Activated T-cell treated with anti-CD3 and anti-CD28 coated beads for 48 hours (primary cell): ENCODE results near the gene SLC23A2.
"Not testable (repeated sequence)": the region's sequence is repeated elsewhere in the genome, so short reads cannot be mapped to it uniquely, and the experiment has no call there.

ENCODE experiments used
- DNase-seq: peaks from one replicate; pipeline ENCODE4 v3.0.0-alpha.2; 2020; ENCODE audit warnings: low read depth

SLC23A2 gene

DNA sequence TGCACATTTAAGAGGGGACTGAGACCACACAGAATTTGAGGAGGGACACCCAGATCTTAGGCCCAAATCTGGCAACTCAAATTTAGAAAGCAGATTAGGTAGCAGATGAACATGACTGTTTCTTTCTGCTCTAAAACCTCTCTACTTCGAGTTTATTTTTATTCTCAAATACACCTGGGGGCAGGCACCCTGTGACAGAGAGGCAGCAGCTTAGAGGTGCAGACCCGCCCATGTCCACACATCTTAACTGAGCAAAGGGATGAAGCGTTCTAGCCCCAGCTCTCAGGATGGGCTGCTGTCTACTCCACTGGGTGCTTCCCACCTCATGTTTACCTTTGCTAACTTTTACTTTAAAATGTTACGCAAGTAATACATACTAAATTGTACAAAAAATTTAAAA, 125.0 kb downstream of the SLC23A2 start:
- DNase-seq: no peak

DNA sequence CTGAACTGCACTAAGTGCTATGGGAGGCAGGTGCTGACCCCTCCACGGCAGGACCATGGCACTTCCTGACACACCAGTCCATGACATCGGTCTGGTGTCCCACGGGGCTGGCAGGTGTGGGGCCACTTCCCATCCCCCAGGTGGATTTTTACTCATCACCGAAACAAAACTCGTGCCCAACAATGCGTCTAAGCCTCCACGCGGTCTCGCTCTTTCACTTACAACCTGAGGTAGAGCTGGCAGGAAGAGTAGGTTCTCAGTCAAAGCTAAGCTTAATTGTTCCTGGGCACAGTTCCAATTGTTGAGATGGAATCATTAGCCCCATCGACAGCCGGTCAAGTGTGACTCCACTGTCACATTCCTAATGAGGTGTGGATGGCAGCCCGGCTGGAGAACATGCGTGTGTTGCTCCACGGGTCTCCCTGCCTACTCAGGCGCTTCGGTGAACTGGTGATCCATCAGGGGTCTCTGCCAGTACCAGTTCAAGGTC, 125.7 kb downstream of the SLC23A2 start:
- no peak for DNase-seq

DNA sequence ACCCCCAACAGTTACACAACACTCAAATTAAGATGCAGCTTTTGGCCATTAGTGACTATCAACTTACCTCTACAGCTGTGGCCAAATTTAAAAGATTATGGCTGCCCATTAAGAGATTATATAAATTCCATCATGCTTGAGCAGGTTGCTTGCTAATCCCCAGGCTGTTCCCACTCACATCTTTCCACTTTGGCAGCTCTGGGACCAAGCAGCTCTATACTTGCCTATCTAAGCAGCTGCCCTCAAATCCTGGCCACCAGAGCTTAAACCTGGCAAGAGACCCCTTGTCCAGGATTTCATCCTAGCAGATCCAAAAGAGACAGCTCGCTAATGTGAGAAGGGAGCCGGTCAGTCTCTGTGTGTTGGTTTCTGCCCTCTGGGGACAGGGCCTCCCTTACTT, 127.9 kb downstream of the SLC23A2 start:
- DNase-seq: no peak

DNA sequence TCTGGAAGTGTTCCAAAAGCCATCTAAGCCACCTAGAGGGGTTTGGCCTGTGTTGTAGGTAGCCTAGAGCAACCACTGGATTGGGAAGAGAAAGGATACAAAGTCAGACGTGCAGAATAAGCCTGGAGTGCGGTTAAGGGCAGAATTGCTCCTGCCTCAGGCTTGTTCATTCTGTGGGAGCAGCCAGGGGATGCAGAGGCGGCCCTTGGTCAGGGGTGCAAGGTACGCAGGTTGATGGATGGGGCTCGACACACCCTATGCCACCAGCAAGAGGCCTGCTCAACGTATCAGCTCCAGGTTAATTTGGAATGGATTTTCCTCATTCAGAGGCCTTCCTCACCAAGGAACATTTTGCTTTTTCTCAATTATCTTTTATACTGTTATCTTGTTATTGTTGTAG, 129.8 kb downstream of the SLC23A2 start:
- DNase-seq: no peak

DNA sequence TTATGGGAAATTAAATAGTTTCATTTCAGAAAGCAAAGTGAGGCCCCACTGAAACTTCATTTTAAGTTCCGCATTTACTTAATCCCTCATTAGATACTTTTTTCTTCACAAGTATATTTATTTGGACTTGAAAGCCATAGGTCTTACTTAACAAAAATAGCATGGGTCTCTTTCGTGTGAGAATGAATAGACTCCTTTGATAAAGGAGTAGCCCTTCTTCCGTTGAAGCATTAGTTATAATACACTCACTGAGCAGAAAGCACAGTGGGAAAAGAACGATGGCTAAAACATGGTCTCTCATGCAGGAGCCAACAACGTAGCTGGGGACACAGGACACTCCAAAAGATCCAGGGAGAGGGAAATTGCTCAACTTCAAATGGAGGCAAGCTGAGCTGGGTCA, 130.4 kb downstream of the SLC23A2 start:
- no peak for DNase-seq

DNA sequence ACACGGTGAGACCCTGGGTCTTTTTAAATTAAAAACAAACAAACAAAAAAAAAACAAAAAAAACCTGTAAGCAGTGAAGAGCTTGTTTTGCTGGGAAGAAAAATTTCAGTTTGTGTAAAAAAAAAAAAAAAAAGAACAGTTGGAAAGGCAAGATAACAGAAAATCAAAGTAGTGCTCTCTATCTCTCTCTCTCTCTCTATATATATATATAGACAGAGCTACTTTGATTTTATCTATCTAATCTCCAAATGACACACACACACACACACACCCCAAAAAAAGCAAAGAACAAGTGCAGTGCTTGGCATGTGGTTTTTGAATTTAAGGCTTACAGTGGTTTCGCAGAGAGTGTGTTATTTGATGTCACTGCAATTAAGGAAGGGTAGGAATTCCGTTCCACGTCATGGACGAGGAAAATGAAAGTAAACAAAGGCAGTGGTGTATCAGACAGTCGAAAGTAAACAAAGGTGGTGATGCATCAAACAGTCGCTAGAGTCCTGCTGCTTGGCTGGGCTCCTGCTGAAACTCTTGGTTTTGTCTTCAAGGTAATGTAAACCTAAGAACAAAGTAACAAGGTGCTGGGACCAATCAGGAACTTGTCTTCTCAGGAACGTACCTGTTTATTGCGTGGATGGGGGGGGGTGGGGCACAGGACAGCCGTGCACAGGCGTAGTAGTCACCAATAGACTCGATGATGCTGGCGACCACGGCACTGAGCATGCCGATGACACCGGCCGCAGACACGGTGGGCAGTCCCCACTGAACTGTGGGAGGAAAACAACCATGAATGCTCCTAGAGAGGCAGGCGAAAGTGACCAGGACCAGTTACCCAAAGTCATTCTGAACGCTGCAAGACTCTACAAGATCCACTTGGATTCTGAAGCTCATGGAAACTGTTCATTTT, 131.8 kb downstream of the SLC23A2 start:
- DNase-seq: no peak

DNA sequence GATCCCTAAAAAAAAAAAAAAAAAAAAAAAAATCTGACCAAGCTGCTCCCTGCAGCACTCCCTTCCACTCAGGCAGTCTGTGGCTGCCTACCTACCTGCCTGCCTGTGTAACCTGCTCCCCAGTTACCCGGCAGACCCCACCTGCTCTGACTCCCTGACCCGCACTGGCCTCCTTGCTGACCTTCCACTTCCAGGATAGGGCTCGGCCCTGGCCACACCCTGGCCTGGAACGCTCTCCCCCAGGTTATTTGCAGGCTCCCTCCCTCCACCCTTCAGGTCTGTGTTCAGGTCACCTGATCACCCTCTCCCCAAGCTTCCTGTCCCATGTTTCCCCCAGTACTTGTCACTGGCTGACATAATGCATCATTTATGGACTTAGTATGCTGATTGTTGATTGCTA, 134.3 kb downstream of the SLC23A2 start:
- DNase-seq: no peak

DNA sequence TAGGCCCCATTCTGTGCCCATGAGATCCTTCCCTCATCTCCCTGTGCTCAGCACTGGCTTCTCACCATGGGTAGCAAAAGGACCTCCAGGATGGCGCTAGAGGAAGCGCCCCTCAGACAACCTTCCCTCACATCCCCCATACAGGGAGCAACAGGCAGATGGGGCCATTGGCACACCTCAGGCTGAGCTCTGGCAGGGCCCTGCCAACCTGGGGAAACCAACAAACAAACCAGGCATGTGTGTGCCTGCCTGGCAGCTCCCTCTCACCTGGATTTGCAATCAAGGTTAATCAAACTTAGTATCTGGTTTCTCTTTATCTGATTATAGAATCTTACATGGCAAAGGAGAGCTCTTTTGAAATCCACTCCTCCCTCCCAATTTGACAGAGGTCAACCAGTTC, 134.9 kb downstream of the SLC23A2 start:
- DNase-seq: no peak

DNA sequence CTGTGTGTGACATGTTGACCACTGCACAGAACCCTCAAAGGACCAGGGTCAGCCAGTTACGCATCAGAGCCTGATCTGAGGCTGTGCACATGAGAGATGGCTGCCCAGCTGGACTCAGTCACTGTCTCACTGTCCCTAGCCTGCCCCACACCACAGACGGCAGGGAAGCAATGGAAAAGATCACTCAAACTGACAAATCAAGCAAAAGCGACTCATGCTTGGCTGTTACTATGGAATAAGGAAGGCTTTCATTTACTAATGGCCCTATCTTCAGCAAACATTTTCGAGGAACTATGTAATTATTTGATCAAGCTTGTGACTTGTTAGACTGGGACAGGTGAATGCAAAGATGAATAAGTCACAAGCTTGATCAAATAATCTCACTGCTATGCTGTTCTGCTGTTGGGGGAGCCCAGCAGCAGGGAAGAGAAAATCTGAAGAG, 137.0 kb downstream of the SLC23A2 start:
- DNase-seq: no peak

DNA sequence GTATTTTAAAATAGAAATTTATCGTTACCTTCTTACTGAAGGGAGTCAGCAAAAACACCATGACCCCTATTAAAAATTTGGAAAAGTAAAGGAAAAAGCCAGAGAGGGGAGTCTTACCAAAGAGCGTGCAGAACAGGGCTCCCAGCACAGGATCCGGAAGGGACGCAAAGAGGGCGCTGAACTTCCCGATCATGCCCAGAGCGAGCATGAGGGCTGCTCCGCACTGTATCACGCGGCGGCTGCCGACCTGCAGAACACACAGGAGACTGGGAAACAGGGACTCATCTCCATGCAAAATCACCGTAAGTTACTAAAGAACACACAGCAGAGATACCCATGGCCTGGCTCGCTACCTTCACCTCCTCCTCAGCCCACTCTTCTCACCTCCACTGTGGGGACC, 138.6 kb downstream of the SLC23A2 start:
- no peak for DNase-seq

DNA sequence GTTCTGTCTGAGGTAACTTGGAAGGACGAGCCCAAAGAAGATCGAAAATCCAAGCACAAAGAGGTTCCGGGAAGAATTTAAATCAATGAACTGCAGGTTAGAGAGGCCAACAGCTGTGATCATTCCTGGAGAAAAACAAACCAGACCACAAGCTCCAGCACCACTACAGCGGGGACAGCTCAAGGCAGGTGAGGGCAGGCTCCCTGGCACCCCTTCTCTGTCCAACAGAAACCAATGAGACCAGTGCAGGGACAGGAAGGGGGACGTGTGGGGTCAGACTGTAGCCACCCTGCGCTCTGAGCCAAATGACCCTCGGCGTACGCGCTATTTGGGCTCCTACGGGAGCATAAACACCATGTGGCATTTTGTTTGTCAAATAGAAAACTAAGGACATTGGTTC, 139.3 kb downstream of the SLC23A2 start:
- no peak for DNase-seq

DNA sequence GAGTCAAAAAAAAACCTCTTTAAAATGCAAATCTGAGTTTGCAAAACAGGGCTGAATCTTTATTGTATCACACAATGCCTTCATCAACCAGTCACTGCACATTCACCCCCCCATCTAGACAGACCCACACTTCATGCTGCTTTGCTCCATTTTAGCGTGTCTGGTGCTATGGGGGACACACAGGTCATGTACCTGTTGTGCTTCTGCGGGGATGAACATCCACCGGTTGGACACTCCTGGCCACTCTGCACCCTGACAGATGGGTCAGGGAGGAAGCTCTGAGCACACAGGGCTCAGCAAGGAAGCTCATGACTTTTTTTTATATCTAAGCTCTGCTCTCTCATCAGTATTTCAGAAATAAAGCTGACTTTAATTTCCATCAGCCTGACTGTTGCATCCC, 143.3 kb downstream of the SLC23A2 start:
- DNase-seq: no peak

DNA sequence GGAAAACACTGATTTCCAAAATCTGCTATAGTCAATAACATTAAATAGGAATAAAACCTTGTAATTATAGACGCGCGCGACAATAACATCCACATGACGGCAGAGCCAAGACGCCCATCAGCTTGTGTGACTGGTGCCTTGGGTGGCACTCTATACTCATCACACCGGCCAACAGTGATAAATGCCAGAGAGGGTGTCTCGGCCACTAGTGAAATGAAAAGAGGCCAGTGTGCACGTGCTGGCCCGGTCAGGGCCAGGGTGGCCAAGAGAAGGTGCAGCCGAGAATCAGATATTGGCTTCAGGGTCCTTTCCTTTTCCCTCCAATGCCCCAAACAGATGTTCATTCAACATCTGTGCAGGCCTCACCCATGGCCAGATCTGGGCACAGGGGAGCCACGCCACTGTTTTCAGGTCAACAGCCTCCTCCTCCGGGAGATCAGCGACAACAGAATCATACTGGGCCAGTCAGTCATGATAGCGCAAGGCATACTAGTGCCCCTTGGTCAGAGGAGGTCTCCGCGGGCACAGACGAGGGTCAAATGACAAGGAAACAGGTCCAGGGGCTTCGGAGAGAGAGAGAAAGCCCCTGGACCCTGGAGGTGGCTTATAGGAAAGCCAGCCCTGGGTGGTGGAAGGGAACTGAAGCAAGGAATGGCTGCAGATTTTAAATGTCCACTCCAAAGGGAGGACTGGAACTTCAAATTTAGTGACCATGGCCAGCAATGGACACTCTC, 145.1 kb downstream of the SLC23A2 start:
- DNase-seq: no peak

DNA sequence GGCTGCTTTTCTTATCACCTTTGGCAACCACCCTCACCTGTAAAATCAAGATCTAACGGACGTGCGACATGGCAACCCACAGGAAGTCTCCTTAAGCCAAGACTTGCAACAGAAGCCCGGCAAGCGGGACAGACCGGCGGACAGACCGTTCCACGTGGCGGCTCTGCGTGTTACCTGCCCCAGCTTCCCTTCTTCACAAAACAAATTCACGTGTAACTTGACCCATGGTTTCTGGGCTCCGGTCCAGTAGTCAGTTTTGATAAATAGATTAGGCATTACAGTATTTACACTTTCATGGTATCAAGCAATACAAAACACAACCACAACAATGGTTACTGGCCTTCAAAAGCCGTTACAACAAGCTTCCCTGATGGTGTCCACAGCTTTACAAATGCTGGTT, 145.8 kb downstream of the SLC23A2 start:
- no peak for DNase-seq

DNA sequence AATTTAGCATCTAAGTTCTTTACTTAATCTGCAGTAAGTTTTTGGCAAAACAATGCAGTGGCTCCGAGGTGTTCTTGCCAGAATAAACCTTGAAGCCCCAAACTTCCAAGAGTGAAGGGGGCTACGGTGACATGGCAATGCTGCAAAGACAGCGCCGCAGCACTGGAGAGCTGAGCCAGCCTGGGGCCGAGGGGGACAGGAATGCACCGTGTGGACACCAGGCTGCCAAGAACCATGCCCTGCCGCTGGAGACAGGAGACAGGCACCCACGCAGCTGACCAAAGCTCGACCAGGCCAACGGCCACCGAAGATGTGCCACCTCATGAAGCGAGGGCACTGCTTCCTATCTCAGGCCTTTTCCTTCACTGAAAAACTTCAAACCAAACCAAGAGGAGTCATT, 146.2 kb downstream of the SLC23A2 start:
- DNase-seq: no peak

DNA sequence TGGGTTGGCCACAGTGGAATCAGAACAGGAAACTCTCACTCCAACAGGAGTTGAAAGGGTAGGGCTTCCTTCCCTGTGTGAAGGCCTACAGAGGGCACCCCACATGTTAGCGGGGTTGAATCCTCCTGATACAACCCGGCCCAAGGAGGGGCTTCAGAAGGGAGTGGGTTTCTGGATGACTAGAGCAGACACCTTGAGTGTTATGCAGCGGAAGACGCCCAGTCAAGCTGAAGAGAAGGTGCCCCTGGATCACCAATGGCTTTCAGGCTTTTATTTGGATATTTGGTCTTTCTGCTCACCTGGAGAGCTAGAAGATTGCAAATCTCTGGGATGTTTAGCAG, 146.8 kb downstream of the SLC23A2 start:
- no peak for DNase-seq

DNA sequence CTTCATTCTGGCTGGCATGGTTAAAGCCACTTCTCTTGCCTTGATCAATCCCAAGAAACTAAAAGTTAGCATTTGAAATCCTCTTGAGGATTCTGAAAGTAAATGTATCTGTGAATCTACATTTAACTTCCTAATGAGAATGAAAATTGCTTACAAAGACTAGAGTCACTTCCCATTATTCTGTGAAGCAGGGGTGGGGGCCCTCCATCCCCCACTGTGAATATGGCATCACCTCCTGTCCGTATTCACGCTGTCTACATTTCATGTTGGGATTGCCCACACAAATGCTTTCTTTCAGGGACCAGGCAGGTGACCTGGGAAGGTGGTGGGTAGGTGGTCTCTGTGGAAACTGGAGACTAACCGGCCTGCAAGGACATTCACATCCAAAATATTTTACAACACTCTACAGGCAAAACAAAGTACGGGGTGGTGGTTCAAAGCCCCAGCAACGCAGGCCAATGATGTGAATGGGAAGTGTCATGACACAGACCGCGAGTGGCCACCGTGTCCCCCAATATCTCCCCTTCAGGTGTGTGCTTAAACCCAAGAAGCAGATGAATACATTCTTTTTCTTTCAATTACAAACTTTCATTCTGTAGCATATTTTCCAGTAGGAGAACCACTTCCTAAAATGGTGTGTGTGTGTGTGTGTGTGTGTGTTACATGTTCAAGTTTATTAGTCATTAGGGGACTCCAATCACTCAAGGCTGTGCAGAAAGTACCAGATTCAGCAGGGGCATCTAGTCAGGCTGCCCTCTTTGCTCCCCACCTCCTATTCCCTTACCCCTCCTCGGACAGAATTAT, 147.4 kb downstream of the SLC23A2 start:
- DNase-seq: no peak

DNA sequence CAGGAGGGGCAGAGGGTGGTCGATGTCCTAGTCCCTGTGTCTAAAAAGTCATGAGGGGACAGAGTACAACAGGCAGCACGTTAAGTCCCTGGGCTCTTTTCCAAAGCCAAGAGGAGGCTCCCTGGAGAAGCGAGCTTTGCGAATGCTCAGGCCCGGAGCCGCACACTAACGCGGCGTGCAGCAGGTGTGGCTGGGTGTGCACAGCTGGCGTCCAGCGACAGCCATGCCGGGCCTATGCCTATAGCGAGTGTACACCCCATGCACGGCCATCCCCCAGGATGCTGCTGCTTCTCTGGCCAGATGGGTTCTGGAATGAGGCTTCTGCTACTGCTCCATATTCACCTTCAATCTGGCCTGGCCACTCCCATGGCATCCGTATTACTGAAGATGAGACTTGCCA, 148.3 kb downstream of the SLC23A2 start:
- DNase-seq: no peak

DNA sequence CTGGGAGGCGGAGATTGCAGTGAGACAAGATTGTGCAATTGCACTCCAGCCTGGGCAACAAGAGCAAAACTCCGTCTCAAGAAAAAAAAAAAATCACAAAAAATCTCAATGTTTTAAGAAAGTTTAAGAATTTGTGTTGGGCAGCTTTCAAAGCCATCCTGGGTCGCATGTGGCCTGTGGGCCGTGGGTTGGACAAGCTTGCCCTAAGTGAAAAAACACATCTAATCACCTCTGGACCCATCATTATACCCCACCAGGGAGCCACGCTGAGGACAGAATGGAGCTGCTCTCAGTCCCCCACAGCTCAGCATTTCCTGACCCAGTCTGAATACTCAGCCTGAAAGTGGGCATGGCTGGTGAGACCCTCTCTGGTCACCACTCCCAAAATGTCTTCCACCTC, 150.3 kb downstream of the SLC23A2 start:
- no peak for DNase-seq

DNA sequence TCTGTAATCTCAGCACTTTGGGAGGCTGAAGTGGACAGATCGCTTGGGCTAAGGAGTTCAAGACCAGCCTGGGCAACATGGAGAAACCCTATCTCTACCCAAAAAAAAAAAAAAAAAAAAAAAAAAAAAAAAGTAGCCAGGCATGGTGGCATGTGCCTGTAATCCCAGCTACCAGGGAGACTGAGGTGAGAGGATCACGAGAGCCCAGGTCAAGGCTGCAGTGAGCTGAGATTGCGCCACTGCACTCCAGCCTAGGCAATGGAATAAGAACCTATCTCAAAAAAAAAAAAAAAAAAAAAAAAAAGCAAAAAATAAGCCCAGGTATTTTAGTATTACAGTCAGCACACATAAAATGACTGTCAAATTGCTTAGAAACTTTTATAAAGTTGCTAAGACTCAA, 152.5 kb downstream of the SLC23A2 start:
- DNase-seq: not testable (repeated sequence)

DNA sequence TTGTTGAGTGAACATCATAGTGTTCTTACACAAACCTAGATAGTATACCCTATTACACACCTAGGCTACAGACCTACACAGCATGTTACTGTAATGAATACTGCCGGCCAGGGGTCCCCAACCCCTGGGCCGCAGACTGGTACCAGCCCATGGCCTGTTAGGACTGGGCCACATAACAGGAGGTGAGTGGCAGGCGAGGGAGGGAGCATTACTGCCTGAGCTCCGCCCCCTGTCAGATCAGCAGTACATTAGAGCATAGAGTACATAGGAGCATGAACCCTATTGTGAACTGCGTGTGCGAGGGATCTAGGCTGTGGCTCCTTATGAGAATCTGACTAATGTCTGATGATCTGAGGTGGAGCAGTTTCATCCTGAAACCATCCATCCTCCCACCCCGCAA, 153.3 kb downstream of the SLC23A2 start:
- no peak for DNase-seq

DNA sequence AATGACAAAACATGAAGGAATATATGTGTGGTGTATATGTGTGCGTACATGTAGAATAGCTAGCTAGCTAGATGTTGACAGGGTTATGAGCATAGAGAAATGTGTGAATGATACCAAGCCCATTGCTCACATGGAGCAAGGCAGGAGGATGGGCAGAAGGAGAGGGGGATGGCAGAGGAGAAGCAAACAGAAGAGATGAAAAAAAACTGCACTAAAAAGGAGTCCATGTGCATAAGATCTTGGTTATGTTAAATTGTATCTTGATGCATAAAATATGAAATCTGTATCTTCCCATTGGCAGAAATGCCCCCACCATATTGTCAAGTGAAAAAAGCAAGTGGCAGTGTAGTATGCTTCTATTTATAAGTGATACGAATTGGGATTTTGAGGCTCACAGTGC, 154.5 kb downstream of the SLC23A2 start:
- no peak for DNase-seq
